LHCN-M2 (cell line): ENCODE measurements around the gene ADRA2A. TPM values are rescaled to one million over a fixed set of nuclear protein-coding genes. Genes with fewer than 3 reads are reported as not detected.

Experiments
- total RNA-seq: library from RNA; depleted of rRNA; stranded (reverse); fragments of >200 nt; gene quantifications from 2 replicates; pipeline ENCODE4 v1.2.3, GENCODE V29; 2014; rRNA removed

Gene ADRA2A
- total RNA-seq, 1 experiment from 2014 or later, result 0.34 TPM

Other genes with a start within 250 kb of the ADRA2A start
- gene PDCD4, start 205.1 kb upstream of the ADRA2A start, total RNA-seq, result 17.7 and 40.0 TPM in 2 replicates
- 23.1 and 27.8 TPM in 2 replicates for gene BBIP1, start 157.8 kb upstream of the ADRA2A start, total RNA-seq
- gene SHOC2, start 157.4 kb upstream of the ADRA2A start, total RNA-seq, result 28.9 and 36.2 TPM in 2 replicates